BE2C (cell line): ENCODE data around the gene DDC.

Experiments
- DNase-seq: peaks from one replicate; pipeline ENCODE4 v3.0.0-alpha.2; 2020
- H3K27me3 ChIP-seq: fragments of 250-450 bp; sonication (Bioruptor Pico); 2 replicates; pipeline ENCODE4 v1.5.1; 2020; ENCODE audit warnings: mild to moderate bottlenecking
- H3K36me3 ChIP-seq: fragments of 250-450 bp; sonication (Bioruptor Pico); 2 replicates; pipeline ENCODE4 v1.5.1; 2020; ENCODE audit warnings: mild to moderate bottlenecking
- H3K4me1 ChIP-seq: fragments of 250-450 bp; sonication (Bioruptor Pico); 2 replicates; pipeline ENCODE4 v1.5.1; 2020
- H3K4me3 ChIP-seq: 2 replicates; pipeline ENCODE4 v1.5.1; 2011; ENCODE audit warnings: low read depth, low read length
- H3K9me3 ChIP-seq: fragments of 250-450 bp; sonication (Bioruptor Pico); 2 replicates; pipeline ENCODE4 v1.5.1; 2020
- TF ChIP-seq, protein P1 (sequence below): IDR thresholded peaks from 2 replicates; pipeline ENCODE4 v1.5.1; 2012; ENCODE audit warnings: mild to moderate bottlenecking, low read depth, low read length

Gene DDC

DNA sequence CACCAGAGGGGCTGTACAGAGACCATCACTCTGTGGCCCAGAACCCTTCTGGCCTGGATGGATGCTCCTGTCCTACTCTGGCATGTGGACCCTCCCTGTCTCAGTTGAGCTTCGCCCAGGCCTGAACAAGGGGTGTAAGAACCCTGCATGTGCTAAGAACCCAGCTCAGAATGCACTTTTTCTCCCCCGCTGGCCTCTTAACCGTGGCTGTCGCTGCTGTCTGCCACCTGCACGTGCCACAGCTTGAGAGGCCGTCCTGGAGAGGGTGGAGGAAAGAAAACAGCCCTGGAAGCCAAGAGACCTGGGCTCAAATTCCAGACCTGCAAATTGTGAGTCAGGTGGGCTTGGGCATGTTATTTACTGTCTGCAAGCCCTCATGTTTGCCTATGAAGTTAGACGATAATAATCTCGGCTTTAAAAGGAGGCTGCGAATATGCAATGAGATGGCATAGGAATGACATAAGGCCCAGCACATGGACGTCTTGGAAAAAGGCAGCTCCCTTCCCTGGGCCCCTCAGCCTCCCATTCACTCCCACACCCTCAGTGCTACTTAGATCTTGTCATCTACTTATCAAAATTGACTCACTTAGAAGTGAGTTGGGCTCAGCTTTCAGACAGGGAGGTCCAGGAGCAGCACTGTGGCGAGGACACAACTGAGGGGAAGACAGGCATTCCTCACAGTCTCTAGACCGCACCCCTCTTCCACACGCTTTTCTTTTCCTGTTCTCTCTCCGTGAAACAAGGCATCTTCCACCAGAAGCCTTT lies 146.5 kb downstream of the DDC start:
- Histone ChIP-seq H3K4me3 (no peak overlapping the region), H3K36me3 (no peaks in the 10 kb centered on the region), H3K4me1 (no peaks in the 10 kb centered on the region), H3K9me3 (no peaks in the 10 kb centered on the region), H3K27me3 (no peaks in the 10 kb centered on the region)
- no peak for DNase-seq
- TF ChIP-seq, protein P1, sequence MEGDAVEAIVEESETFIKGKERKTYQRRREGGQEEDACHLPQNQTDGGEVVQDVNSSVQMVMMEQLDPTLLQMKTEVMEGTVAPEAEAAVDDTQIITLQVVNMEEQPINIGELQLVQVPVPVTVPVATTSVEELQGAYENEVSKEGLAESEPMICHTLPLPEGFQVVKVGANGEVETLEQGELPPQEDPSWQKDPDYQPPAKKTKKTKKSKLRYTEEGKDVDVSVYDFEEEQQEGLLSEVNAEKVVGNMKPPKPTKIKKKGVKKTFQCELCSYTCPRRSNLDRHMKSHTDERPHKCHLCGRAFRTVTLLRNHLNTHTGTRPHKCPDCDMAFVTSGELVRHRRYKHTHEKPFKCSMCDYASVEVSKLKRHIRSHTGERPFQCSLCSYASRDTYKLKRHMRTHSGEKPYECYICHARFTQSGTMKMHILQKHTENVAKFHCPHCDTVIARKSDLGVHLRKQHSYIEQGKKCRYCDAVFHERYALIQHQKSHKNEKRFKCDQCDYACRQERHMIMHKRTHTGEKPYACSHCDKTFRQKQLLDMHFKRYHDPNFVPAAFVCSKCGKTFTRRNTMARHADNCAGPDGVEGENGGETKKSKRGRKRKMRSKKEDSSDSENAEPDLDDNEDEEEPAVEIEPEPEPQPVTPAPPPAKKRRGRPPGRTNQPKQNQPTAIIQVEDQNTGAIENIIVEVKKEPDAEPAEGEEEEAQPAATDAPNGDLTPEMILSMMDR, result no peak

DNA sequence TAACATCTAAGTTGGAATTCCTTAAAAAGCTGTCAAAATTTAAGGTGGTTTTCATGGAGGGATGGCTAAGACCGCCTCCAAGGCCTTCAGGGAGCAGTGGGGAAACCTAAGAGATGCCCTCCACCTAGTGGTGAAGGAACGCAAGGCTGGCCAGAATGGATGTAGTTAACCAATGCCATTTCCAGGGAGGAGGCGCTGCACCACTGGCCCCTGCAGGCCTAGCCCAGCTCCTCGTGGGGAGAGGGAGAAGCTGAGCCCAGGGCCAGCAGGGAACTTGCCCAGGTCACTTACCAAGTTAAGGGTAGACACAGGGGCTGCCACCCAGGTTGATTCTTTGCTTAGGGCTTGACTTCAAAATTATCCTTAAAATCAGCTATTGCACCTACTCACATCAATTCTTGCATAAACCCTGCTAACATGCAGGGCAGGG lies 147.1 kb downstream of the DDC start:
- TF ChIP-seq, protein P1, result peak; percentile 97
- peak; percentile 78 for DNase-seq
- no peak overlapping the region for H3K4me3 ChIP-seq
- H3K4me1 ChIP-seq, result no peaks in the 10 kb centered on the region
- no peaks in the 10 kb centered on the region for H3K9me3 ChIP-seq
- no peaks in the 10 kb centered on the region for H3K36me3 ChIP-seq
- H3K27me3 ChIP-seq, result no peaks in the 10 kb centered on the region

DNA sequence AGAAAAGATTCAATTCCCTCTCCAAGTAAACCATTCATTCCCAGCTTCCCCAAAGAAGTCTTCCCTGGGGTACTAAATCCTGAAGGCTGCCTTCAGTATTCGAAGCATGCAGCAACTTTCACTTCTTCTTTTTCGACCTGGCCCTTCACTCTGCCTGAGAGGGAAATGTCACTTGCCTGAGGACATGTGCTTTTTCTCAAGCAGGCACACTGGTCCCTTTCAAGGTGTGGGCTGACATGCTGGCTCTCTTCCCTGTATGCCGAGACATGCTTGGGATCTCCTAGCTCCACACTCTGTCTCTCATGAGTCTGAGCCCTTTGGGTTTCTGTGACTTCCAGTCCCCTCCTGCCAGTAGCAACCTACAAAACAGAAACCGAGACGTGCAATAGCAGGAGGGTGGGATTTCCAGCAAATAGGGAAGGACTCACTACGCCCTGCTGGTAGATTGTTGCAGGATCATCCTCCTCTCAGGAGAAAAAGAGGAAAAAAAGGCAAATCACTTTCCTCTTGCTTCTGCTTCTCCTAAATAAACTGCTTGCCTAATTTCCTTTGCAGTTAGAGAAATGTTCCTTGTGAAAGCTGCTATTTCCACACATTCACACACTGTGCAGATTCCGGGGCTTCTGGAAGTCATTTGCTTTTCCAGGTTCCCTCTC lies 148.6 kb downstream of the DDC start:
- Histone ChIP-seq H3K4me1 (no peaks in the 10 kb centered on the region), H3K36me3 (no peaks in the 10 kb centered on the region), H3K9me3 (no peaks in the 10 kb centered on the region), H3K27me3 (no peaks in the 10 kb centered on the region), H3K4me3 (no peak overlapping the region)
- no peak for DNase-seq
- TF ChIP-seq, protein P1, result no peak

DNA sequence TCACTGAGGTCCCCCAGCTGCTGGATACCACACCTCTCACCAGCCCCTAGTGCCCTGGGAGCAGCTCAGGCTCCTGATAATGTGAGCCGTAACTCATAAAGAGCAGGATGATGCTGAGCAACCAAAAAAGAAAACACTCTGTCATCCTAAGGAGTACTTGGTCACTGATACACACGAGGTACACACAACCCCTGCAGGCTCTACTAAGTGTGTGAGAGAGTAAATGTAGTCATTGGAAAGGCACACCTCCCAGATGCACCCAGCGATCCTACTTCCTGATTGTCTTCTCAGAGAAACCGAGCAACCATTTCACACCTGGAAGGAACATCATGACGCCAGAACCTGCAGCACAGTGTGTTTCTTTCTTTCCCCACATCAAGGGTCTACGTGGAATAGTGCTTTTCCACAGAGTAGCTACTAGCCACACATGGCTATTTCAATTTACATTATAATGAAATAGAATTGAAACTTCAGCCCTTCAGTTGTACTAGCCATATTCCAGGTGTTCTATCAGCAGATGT lies 149.3 kb downstream of the DDC start:
- TF ChIP-seq, protein P1, result no peak
- Histone ChIP-seq H3K36me3 (no peaks in the 10 kb centered on the region), H3K4me1 (no peaks in the 10 kb centered on the region), H3K4me3 (no peak overlapping the region), H3K9me3 (no peaks in the 10 kb centered on the region), H3K27me3 (no peaks in the 10 kb centered on the region)
- no peak for DNase-seq

GRCh38 chr7:50413561-50413960 lies 151.6 kb downstream of the DDC start:
- TF ChIP-seq, protein P1, result no peak
- H3K4me1 ChIP-seq, result no peaks in the 10 kb centered on the region

GRCh38 chr7:50412973-50413372 lies 152.2 kb downstream of the DDC start:
- Histone ChIP-seq H3K36me3 (no peaks in the 10 kb centered on the region), H3K9me3 (no peaks in the 10 kb centered on the region), H3K4me1 (no peaks in the 10 kb centered on the region), H3K27me3 (no peaks in the 10 kb centered on the region), H3K4me3 (no peak overlapping the region)
- no peak for DNase-seq
- TF ChIP-seq, protein P1, result no peak

More at GRCh38 chr7:50413561-50413960, 151.6 kb downstream of the DDC start:
- no peaks in the 10 kb centered on the region for H3K9me3 ChIP-seq
- H3K36me3 ChIP-seq, result no peaks in the 10 kb centered on the region
- H3K4me3 ChIP-seq, result no peak overlapping the region
- no peak for DNase-seq
- no peaks in the 10 kb centered on the region for H3K27me3 ChIP-seq
